Vagina (tissue), 2 donors: Measurements from ENCODE around the gene ANAPC7. TPM values are rescaled to one million over a fixed set of nuclear protein-coding genes. Genes with fewer than 3 reads are reported as not detected.

Source experiments
- DNase-seq, 2 donors: peaks; one replicate each; pipeline ENCODE4 v3.0.0-alpha.2; 2017; ENCODE audit errors: extremely low spot score in 2 of 2
- H3K27ac ChIP-seq: fragments of 200-600 bp; sonication (generic); one replicate; pipeline ENCODE4 v1.5.1; 2019
- H3K27me3 ChIP-seq: fragments of 200-600 bp; sonication (generic); one replicate; pipeline ENCODE4 v1.5.1; 2019
- H3K36me3 ChIP-seq, 2 donors: fragments of 200-600 bp; sonication (generic); one replicate each; pipeline ENCODE4 v1.5.1; 2017 to 2019
- H3K4me1 ChIP-seq: fragments of 200-600 bp; sonication (generic); one replicate; pipeline ENCODE4 v1.5.1; 2019
- H3K4me3 ChIP-seq, 2 donors: fragments of 200-600 bp; sonication (generic); 1 replicate in 1 of 2; 2 replicates in 1 of 2; pipeline ENCODE4 v1.5.1; 2016 to 2019
- H3K9me3 ChIP-seq: fragments of 200-600 bp; sonication (generic); one replicate; pipeline ENCODE4 v1.5.1; 2019
- POLR2A ChIP-seq, 2 donors: fragments of 450-650 bp; IDR thresholded peaks; one replicate each; pipeline ENCODE4 v1.6.1; 2017; ENCODE audit warnings: antibody characterized with exemption in 2 of 2, mild to moderate bottlenecking in 2 of 2, moderate library complexity in 2 of 2
- POLR2AphosphoS5 ChIP-seq, 2 donors: sonication (generic); formaldehyde crosslinking; IDR thresholded peaks; one replicate each; pipeline ENCODE4 v1.9.0; 2017; ENCODE audit warnings: antibody characterized with exemption in 2 of 2, mild to moderate bottlenecking in 2 of 2, low read depth in 1 of 2; ENCODE audit not compliant: insufficient read depth in 1 of 2
- intact Hi-C: fragments of 100-400 bp; cut with DNase I; formaldehyde crosslinking; loops from one replicate; pipeline ENCODE4 v1.15.1; 2023
- small RNA-seq: library from RNA; depleted of rRNA; stranded (forward); fragments of <200 nt; gene quantifications from one replicate; pipeline ENCODE3, GENCODE V24; 2016
- total RNA-seq: library from RNA; depleted of rRNA; stranded (reverse); fragments of >200 nt; gene quantifications from one replicate; pipeline ENCODE4 v1.2.3, GENCODE V29; 2016
- TF ChIP-seq, protein P1 (sequence below), 3 experiments: fragments of 450-650 bp in 2 of 3; fragments of 200-600 bp in 1 of 3; sonication (generic) in 1 of 3; IDR thresholded peaks; one replicate each; pipeline ENCODE4 v1.5.1; 2017 to 2019; ENCODE audit warnings: antibody characterized with exemption in 3 of 3, mild to moderate bottlenecking in 2 of 3, moderate library complexity in 2 of 3

The ANAPC7 gene
- total RNA-seq, 1 donor from 2014 or later, result 57.9 TPM

DNA sequence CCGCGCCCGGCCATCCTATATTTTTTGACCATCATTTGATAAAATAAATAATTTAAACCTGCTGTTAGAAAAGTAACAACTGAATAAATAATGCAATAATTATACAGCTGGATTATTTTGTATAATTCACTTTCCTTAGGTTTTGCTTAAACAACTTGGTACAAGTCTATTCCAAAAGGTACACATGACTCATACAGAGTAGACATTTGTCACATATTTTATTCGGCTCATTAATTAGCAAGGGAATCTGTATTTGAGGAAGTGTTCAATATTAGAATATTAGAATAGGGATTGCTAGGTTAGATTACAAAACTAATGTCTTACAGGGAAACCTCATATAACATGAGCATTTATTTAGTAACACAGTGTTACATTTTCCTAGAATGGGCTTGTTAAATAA, 73.8 kb downstream of the ANAPC7 start:
- intact Hi-C loops, result no loop called here
- TF ChIP-seq POLR2AphosphoS5 (IDR thresholded peaks at IDR 0.05; ENCODE audit: insufficient read depth in 1 of 2, low read depth in 1 of 2) (no peak), POLR2A (IDR thresholded peaks at IDR 0.05) (no peak)
- TF ChIP-seq, protein P1, sequence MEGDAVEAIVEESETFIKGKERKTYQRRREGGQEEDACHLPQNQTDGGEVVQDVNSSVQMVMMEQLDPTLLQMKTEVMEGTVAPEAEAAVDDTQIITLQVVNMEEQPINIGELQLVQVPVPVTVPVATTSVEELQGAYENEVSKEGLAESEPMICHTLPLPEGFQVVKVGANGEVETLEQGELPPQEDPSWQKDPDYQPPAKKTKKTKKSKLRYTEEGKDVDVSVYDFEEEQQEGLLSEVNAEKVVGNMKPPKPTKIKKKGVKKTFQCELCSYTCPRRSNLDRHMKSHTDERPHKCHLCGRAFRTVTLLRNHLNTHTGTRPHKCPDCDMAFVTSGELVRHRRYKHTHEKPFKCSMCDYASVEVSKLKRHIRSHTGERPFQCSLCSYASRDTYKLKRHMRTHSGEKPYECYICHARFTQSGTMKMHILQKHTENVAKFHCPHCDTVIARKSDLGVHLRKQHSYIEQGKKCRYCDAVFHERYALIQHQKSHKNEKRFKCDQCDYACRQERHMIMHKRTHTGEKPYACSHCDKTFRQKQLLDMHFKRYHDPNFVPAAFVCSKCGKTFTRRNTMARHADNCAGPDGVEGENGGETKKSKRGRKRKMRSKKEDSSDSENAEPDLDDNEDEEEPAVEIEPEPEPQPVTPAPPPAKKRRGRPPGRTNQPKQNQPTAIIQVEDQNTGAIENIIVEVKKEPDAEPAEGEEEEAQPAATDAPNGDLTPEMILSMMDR (IDR thresholded peaks at IDR 0.05), result no peak
- peaks cover 26% of the 10 kb centered on the region for H3K4me1 ChIP-seq
- no peaks in the 10 kb centered on the region for H3K27me3 ChIP-seq
- H3K36me3 ChIP-seq, result peaks cover 0 to 73% of the 10 kb centered on the region in 2 donors
- H3K4me3 ChIP-seq, result no peak overlapping the region
- DNase-seq, result no peak
- no peaks in the 10 kb centered on the region for H3K9me3 ChIP-seq
- no peak overlapping the region for H3K27ac ChIP-seq

Small RNA genes within 50 kb of the gene (small RNA-seq; reads per million reads assigned to genes)
- gene RN7SL769P, result not detected

Other genes with a start within 250 kb of the ANAPC7 start
- 127 TPM for gene ATP2A2, start 122.5 kb downstream of the ANAPC7 start, total RNA-seq
- 180 TPM for gene ARPC3, start 46.6 kb upstream of the ANAPC7 start, total RNA-seq
- gene GPN3, start 64.5 kb upstream of the ANAPC7 start, total RNA-seq, result 17.4 TPM
- 11.0 TPM for gene FAM216A, start 65.1 kb upstream of the ANAPC7 start, total RNA-seq
- gene VPS29, start 98.4 kb upstream of the ANAPC7 start, total RNA-seq, result 74.9 TPM
- gene RAD9B, start 98.6 kb upstream of the ANAPC7 start, total RNA-seq, result not detected
- 43.0 TPM for gene PPTC7, start 179.6 kb upstream of the ANAPC7 start, total RNA-seq
- 31.4 TPM for gene TCTN1, start 210.4 kb upstream of the ANAPC7 start, total RNA-seq